ENCODE data around the gene NUP210L.

Gene NUP210L

GRCh38 chr1:153973071-153973470 lies 181.8 kb downstream of the NUP210L start:
- H3K27me3 ChIP-seq (ENCODE audit: control insufficient read depth, insufficient read depth, low read length) = no peaks in the 10 kb centered on the region
- peaks cover 17% of the 10 kb centered on the region for H3K4me1 ChIP-seq (ENCODE audit: control insufficient read depth, insufficient read depth, low read length)
- no peaks in the 10 kb centered on the region for H3K9me3 ChIP-seq (replicated peaks; ENCODE audit: low read length)
- no peak overlapping the region for H3K4me3 ChIP-seq (ENCODE audit: low read length)
- H3K36me3 ChIP-seq (ENCODE audit: insufficient read depth, low read length) = peaks cover 26% of the 10 kb centered on the region
- H3K9ac ChIP-seq (ENCODE audit: low read depth, low read length) = no peak overlapping the region
- H3K4me2 ChIP-seq (ENCODE audit: low read length) = no peak overlapping the region

- no peaks in the 10 kb centered on the region for H3K9me3 ChIP-seq (replicated peaks; ENCODE audit: low read length)
- H3K4me1 ChIP-seq (ENCODE audit: control insufficient read depth, insufficient read depth, low read length) = peaks cover 16% of the 10 kb centered on the region
- no peak overlapping the region for H3K9ac ChIP-seq (ENCODE audit: low read depth, low read length)
Observed at GRCh38 chr1:153970346-153970745, 184.5 kb downstream of the NUP210L start.

GRCh38 chr1:153968972-153969371 lies 185.9 kb downstream of the NUP210L start:
- H3K4me3 ChIP-seq (ENCODE audit: low read length) = no peak overlapping the region

More at GRCh38 chr1:153970346-153970745, 184.5 kb downstream of the NUP210L start:
- Histone ChIP-seq H3K4me3 (ENCODE audit: low read length) (no peak overlapping the region), H3K27me3 (ENCODE audit: control insufficient read depth, insufficient read depth, low read length) (no peaks in the 10 kb centered on the region), H3K4me2 (ENCODE audit: low read length) (no peak overlapping the region), H3K36me3 (ENCODE audit: insufficient read depth, low read length) (peaks cover 21% of the 10 kb centered on the region)

GRCh38 chr1:153968408-153968807 lies 186.5 kb downstream of the NUP210L start:
- H3K9me3 ChIP-seq (replicated peaks; ENCODE audit: low read length) = no peaks in the 10 kb centered on the region
- peak overlapping the region; percentile 79 for H3K4me3 ChIP-seq (ENCODE audit: low read length)
- no peaks in the 10 kb centered on the region for H3K27me3 ChIP-seq (ENCODE audit: control insufficient read depth, insufficient read depth, low read length)
- H3K4me2 ChIP-seq (ENCODE audit: low read length) = peak overlapping the region; percentile 86
- peaks cover 4% of the 10 kb centered on the region for H3K36me3 ChIP-seq (ENCODE audit: insufficient read depth, low read length)
- H3K4me1 ChIP-seq (ENCODE audit: control insufficient read depth, insufficient read depth, low read length) = peaks cover 24% of the 10 kb centered on the region
- peak overlapping the region; percentile 66 for H3K9ac ChIP-seq (ENCODE audit: low read depth, low read length)

More at GRCh38 chr1:153968972-153969371, 185.9 kb downstream of the NUP210L start:
- Histone ChIP-seq H3K27me3 (ENCODE audit: control insufficient read depth, insufficient read depth, low read length) (no peaks in the 10 kb centered on the region), H3K9me3 (replicated peaks; ENCODE audit: low read length) (no peaks in the 10 kb centered on the region), H3K4me1 (ENCODE audit: control insufficient read depth, insufficient read depth, low read length) (peaks cover 21% of the 10 kb centered on the region), H3K36me3 (ENCODE audit: insufficient read depth, low read length) (peaks cover 10% of the 10 kb centered on the region), H3K9ac (ENCODE audit: low read depth, low read length) (no peak overlapping the region), H3K4me2 (ENCODE audit: low read length) (peak overlapping the region; percentile 86)

GRCh38 chr1:153968000-153968363 lies 186.9 kb downstream of the NUP210L start:
- H3K4me2 ChIP-seq (ENCODE audit: low read length) = peak overlapping the region; percentile 86
- H3K4me1 ChIP-seq (ENCODE audit: control insufficient read depth, insufficient read depth, low read length) = peaks cover 25% of the 10 kb centered on the region
- no peaks in the 10 kb centered on the region for H3K9me3 ChIP-seq (replicated peaks; ENCODE audit: low read length)
- peak overlapping the region; percentile 66 for H3K9ac ChIP-seq (ENCODE audit: low read depth, low read length)
- H3K27me3 ChIP-seq (ENCODE audit: control insufficient read depth, insufficient read depth, low read length) = no peaks in the 10 kb centered on the region
- H3K36me3 ChIP-seq (ENCODE audit: insufficient read depth, low read length) = peaks cover 3% of the 10 kb centered on the region
- H3K4me3 ChIP-seq (ENCODE audit: low read length) = peak overlapping the region; percentile 79

GRCh38 chr1:153967107-153967999 lies 187.5 kb downstream of the NUP210L start, which contains the start of gene CREB3L4:
Gene CREB3L4 (plus strand): TSS chr1:153967902. CDS start chr1:153968526, 624 bp downstream.
- Histone ChIP-seq H3K4me2 (ENCODE audit: low read length) (peak within 1 kb of the TSS; percentile 86), H3K9me3 (replicated peaks; ENCODE audit: low read length) (no peaks in the 10 kb centered on the region), H3K9ac (ENCODE audit: low read depth, low read length) (peak within 1 kb of the TSS; percentile 66), H3K4me3 (ENCODE audit: low read length) (peak within 1 kb of the TSS; percentile 79), H3K27me3 (ENCODE audit: control insufficient read depth, insufficient read depth, low read length) (no peaks in the 10 kb centered on the region), H3K36me3 (ENCODE audit: insufficient read depth, low read length) (no peaks in the 10 kb centered on the region), H3K4me1 (ENCODE audit: control insufficient read depth, insufficient read depth, low read length) (peaks cover 32% of the 10 kb centered on the region)

- Histone ChIP-seq H3K4me1 (ENCODE audit: control insufficient read depth, insufficient read depth, low read length) (peaks cover 45% of the 10 kb centered on the region), H3K27me3 (ENCODE audit: control insufficient read depth, insufficient read depth, low read length) (no peaks in the 10 kb centered on the region), H3K4me2 (ENCODE audit: low read length) (peak overlapping the region; percentile 93), H3K4me3 (ENCODE audit: low read length) (peak overlapping the region; percentile 89), H3K36me3 (ENCODE audit: insufficient read depth, low read length) (peaks cover 11% of the 10 kb centered on the region), H3K9ac (ENCODE audit: low read depth, low read length) (peak overlapping the region; percentile 92), H3K9me3 (replicated peaks; ENCODE audit: low read length) (no peaks in the 10 kb centered on the region)
Observed at GRCh38 chr1:153963850-153964331, 191.0 kb downstream of the NUP210L start.

GRCh38 chr1:153963030-153963849 lies 191.6 kb downstream of the NUP210L start, which contains the start of gene SLC39A1:
Gene SLC39A1 (minus strand): TSS chr1:153963537. CDS start chr1:153962715, 822 bp downstream.
- Histone ChIP-seq H3K4me3 (ENCODE audit: low read length) (peak within 1 kb of the TSS; percentile 89), H3K9ac (ENCODE audit: low read depth, low read length) (peak within 1 kb of the TSS; percentile 92), H3K4me1 (ENCODE audit: control insufficient read depth, insufficient read depth, low read length) (peaks cover 44% of the 10 kb centered on the region), H3K4me2 (ENCODE audit: low read length) (peak within 1 kb of the TSS; percentile 93), H3K9me3 (replicated peaks; ENCODE audit: low read length) (no peaks in the 10 kb centered on the region), H3K36me3 (ENCODE audit: insufficient read depth, low read length) (peaks cover 11% of the 10 kb centered on the region), H3K27me3 (ENCODE audit: control insufficient read depth, insufficient read depth, low read length) (no peaks in the 10 kb centered on the region)

GRCh38 chr1:153962088-153963029 lies 192.5 kb downstream of the NUP210L start:
- no peaks in the 10 kb centered on the region for H3K9me3 ChIP-seq (replicated peaks; ENCODE audit: low read length)

GRCh38 chr1:153961421-153961820 lies 193.5 kb downstream of the NUP210L start:
- Histone ChIP-seq H3K4me2 (ENCODE audit: low read length) (peak overlapping the region; percentile 93), H3K4me3 (ENCODE audit: low read length) (peak overlapping the region; percentile 89), H3K36me3 (ENCODE audit: insufficient read depth, low read length) (peaks cover 11% of the 10 kb centered on the region), H3K4me1 (ENCODE audit: control insufficient read depth, insufficient read depth, low read length) (peaks cover 47% of the 10 kb centered on the region), H3K9me3 (replicated peaks; ENCODE audit: low read length) (no peaks in the 10 kb centered on the region), H3K9ac (ENCODE audit: low read depth, low read length) (no peak overlapping the region), H3K27me3 (ENCODE audit: control insufficient read depth, insufficient read depth, low read length) (no peaks in the 10 kb centered on the region)

More at GRCh38 chr1:153962088-153963029, 192.5 kb downstream of the NUP210L start:
- peak overlapping the region; percentile 89 for H3K4me3 ChIP-seq (ENCODE audit: low read length)
- no peaks in the 10 kb centered on the region for H3K27me3 ChIP-seq (ENCODE audit: control insufficient read depth, insufficient read depth, low read length)
- peak overlapping the region; percentile 92 for H3K9ac ChIP-seq (ENCODE audit: low read depth, low read length)
- peak overlapping the region; percentile 93 for H3K4me2 ChIP-seq (ENCODE audit: low read length)
- peaks cover 11% of the 10 kb centered on the region for H3K36me3 ChIP-seq (ENCODE audit: insufficient read depth, low read length)
- H3K4me1 ChIP-seq (ENCODE audit: control insufficient read depth, insufficient read depth, low read length) = peaks cover 41% of the 10 kb centered on the region

All from skeletal muscle satellite cell (primary cell).